A172 (cell line): ENCODE data around the gene CACNB4. TPM values are rescaled to one million over a fixed set of nuclear protein-coding genes. Genes with fewer than 3 reads are reported as not detected.
"Not testable (repeated sequence)": the region's sequence is repeated elsewhere in the genome, so short reads cannot be mapped to it uniquely, and the experiment has no call there.

Source experiments
- DNase-seq: peaks from one replicate; pipeline ENCODE4 v3.0.0-alpha.2; 2015; ENCODE audit warnings: low spot score
- total RNA-seq: library from RNA; depleted of rRNA; stranded (reverse); fragments of >200 nt; shearing (Covaris generic); gene quantifications from 2 replicates; pipeline ENCODE4 v1.2.3, GENCODE V29; 2014

CACNB4 gene
- total RNA-seq, 1 experiment from 2014 or later, result 2.2 TPM

- no peak for DNase-seq
Measured at GRCh38 chr2:151945602-151946001, 153.2 kb downstream of the CACNB4 start.

- DNase-seq, result no peak
Measured at GRCh38 chr2:151945186-151945585, 153.7 kb downstream of the CACNB4 start.

- DNase-seq, result no peak
Measured at GRCh38 chr2:151943461-151943860, 155.4 kb downstream of the CACNB4 start.

- not testable (repeated sequence) for DNase-seq
Measured at GRCh38 chr2:151942540-151943205, 156.2 kb downstream of the CACNB4 start.

GRCh38 chr2:151937966-151938365 lies 160.9 kb downstream of the CACNB4 start:
- no peak for DNase-seq

- DNase-seq, result no peak
Measured at GRCh38 chr2:151936626-151937025, 162.2 kb downstream of the CACNB4 start.

- DNase-seq, result no peak
Measured at GRCh38 chr2:151933266-151933804, 165.5 kb downstream of the CACNB4 start.

GRCh38 chr2:151931756-151932155 lies 167.1 kb downstream of the CACNB4 start:
- DNase-seq, result no peak

- DNase-seq, result no peak
Measured at GRCh38 chr2:151931030-151931611, 167.7 kb downstream of the CACNB4 start.

- no peak for DNase-seq
Measured at GRCh38 chr2:151930042-151930441, 168.8 kb downstream of the CACNB4 start.

GRCh38 chr2:151928380-151928779 lies 170.5 kb downstream of the CACNB4 start:
- DNase-seq, result no peak

- DNase-seq, result no peak
Measured at GRCh38 chr2:151927501-151928221, 171.2 kb downstream of the CACNB4 start.

GRCh38 chr2:151922845-151923666 lies 175.8 kb downstream of the CACNB4 start:
- no peak for DNase-seq

GRCh38 chr2:151919786-151920185 lies 179.1 kb downstream of the CACNB4 start:
- no peak for DNase-seq

GRCh38 chr2:151918308-151918707 lies 180.5 kb downstream of the CACNB4 start:
- no peak for DNase-seq

- DNase-seq, result no peak
Measured at GRCh38 chr2:151916632-151917031, 182.2 kb downstream of the CACNB4 start.

GRCh38 chr2:151915629-151916025 lies 183.2 kb downstream of the CACNB4 start:
- DNase-seq, result not testable (repeated sequence)

- DNase-seq, result no peak
Measured at GRCh38 chr2:151914989-151915628, 183.7 kb downstream of the CACNB4 start.

GRCh38 chr2:151908204-151908882 lies 190.5 kb downstream of the CACNB4 start:
- no peak for DNase-seq

GRCh38 chr2:151907286-151908203 lies 191.3 kb downstream of the CACNB4 start:
- DNase-seq, result no peak
